HPDE6-E6E7 (cell line): ENCODE measurements around the gene SLC26A8.
"Not testable (repeated sequence)": the region's sequence is repeated elsewhere in the genome, so short reads cannot be mapped to it uniquely, and the experiment has no call there.

Source experiments
- DNase-seq: peaks from one replicate; pipeline ENCODE4 v3.0.0; 2011; ENCODE audit warnings: missing footprints; ENCODE audit errors: extremely low spot score

Gene SLC26A8

GRCh38 chr6:36015666-36016065 lies 8.8 kb downstream of the SLC26A8 start:
- no peak for DNase-seq

- no peak for DNase-seq
These were observed 24.0 kb downstream of the SLC26A8 start for GRCh38 chr6:36000451-36000850.

- DNase-seq, result no peak
These were observed 31.3 kb downstream of the SLC26A8 start for GRCh38 chr6:35993150-35993549.

GRCh38 chr6:35988047-35988446 lies 36.4 kb downstream of the SLC26A8 start:
- not testable (repeated sequence) for DNase-seq

GRCh38 chr6:35984701-35985100 lies 39.7 kb downstream of the SLC26A8 start:
- DNase-seq, result no peak

GRCh38 chr6:35980991-35981645 lies 43.3 kb downstream of the SLC26A8 start:
- no peak for DNase-seq

- not testable (repeated sequence) for DNase-seq
These were observed 44.3 kb downstream of the SLC26A8 start for GRCh38 chr6:35980126-35980525.

GRCh38 chr6:35977308-35977707 lies 47.1 kb downstream of the SLC26A8 start:
- DNase-seq, result no peak

- DNase-seq, result peak; percentile 39
These were observed 50.7 kb downstream of the SLC26A8 start for GRCh38 chr6:35973670-35974222.

GRCh38 chr6:35972471-35973367 lies 51.7 kb downstream of the SLC26A8 start:
- no peak for DNase-seq

- peak; percentile 81 for DNase-seq
These were observed 54.3 kb downstream of the SLC26A8 start for GRCh38 chr6:35970181-35970580.

GRCh38 chr6:35969646-35970045 lies 54.8 kb downstream of the SLC26A8 start:
- no peak for DNase-seq

GRCh38 chr6:35968821-35969220 lies 55.6 kb downstream of the SLC26A8 start:
- no peak for DNase-seq

- DNase-seq, result no peak
These were observed 57.2 kb downstream of the SLC26A8 start for GRCh38 chr6:35967076-35967774.

- no peak for DNase-seq
These were observed 61.5 kb downstream of the SLC26A8 start for GRCh38 chr6:35962779-35963560.

- DNase-seq, result no peak
These were observed 64.3 kb downstream of the SLC26A8 start for GRCh38 chr6:35960187-35960586.

GRCh38 chr6:35955970-35956369 lies 68.5 kb downstream of the SLC26A8 start:
- DNase-seq, result no peak

GRCh38 chr6:35955521-35955920 lies 68.9 kb downstream of the SLC26A8 start:
- DNase-seq, result no peak

- no peak for DNase-seq
These were observed 69.4 kb downstream of the SLC26A8 start for GRCh38 chr6:35955071-35955470.

- DNase-seq, result no peak
These were observed 70.1 kb downstream of the SLC26A8 start for GRCh38 chr6:35954333-35954732.

- no peak for DNase-seq
These were observed 75.7 kb downstream of the SLC26A8 start for GRCh38 chr6:35948725-35949124.
